Pancreas (tissue), 10 donors: ENCODE results near the gene SART1. TPM values are rescaled to one million over a fixed set of nuclear protein-coding genes. Genes with fewer than 3 reads are reported as not detected.

Experiments
- ATAC-seq, 4 donors: fragments of 200-7000 bp; cut with Tn5 transposase; one replicate each; pipeline versions ENCODE4 v1.8.0 to v1.9.1; 2020; ENCODE audit warnings: mild to moderate bottlenecking in 4 of 4, moderate library complexity in 4 of 4
- DNase-seq, 6 donors: peaks; one replicate each; pipeline ENCODE4 v3.0.0-alpha.2; 2020
- FAIRE-seq: peaks from 2 replicates; lab custom pipeline; 2012; peaks lifted over from hg19 to GRCh38; lab: Jason Lieb, UNC
- H3K27ac ChIP-seq, 4 donors: fragments of 200-600 bp; sonication (generic); 1 replicate in 3 of 4; 2 replicates in 1 of 4; pipeline versions ENCODE4 v1.5.0 to v1.8.0; 2020
- H3K27me3 ChIP-seq, 4 donors: fragments of 200-600 bp; one replicate each; pipeline ENCODE4 v1.8.0; 2021
- H3K36me3 ChIP-seq, 3 donors: fragments of 200-600 bp; sonication (generic) in 1 of 3; one replicate each; pipeline versions ENCODE4 v1.5.0 to v1.8.0; 2020 to 2021
- H3K4me1 ChIP-seq, 3 donors: fragments of 200-600 bp; one replicate each; pipeline ENCODE4 v1.8.0; 2021
- H3K4me3 ChIP-seq, 4 donors: fragments of 200-600 bp; sonication (generic) in 2 of 4; one replicate each; pipeline versions ENCODE4 v1.5.0 to v1.8.0; 2020 to 2021
- H3K9me3 ChIP-seq, 4 donors: fragments of 200-600 bp; one replicate each; pipeline ENCODE4 v1.8.0; 2021
- WGBS, 2 donors: extraction: QIAGEN DNeasy Blood & Tissue Kit; methylation state at CpG; one replicate each; pipeline ENCODE4 v1.1.7; 2013; 5-methylcytosine and 5-hydroxymethylcytosine counted together
- intact Hi-C, 3 donors: fragments of 100-400 bp; cut with DNase I; formaldehyde crosslinking; loops; one replicate each; pipeline versions ENCODE4 v1.11.1 to v1.14.2; 2022
- polyA plus RNA-seq, 2 donors: library from polyadenylated mRNA; stranded (reverse); fragments of 200-250 nt; gene quantifications; one replicate each; pipeline ENCODE4 v1.2.3, GENCODE V29; 2013
- total RNA-seq, 6 donors: library from RNA; stranded (reverse); fragmentation: NEBNext Ultra II Directional in 4 of 6; extraction: Animal tissue kit (Norgen Biotek cat#: 25700) in 4 of 6; gene quantifications; one replicate each; pipeline versions ENCODE4 v1.2.1 to v1.2.4, GENCODE V29; 2021 to 2023
- TF ChIP-seq, protein P1 (sequence below), 4 donors: fragments of 200-600 bp; sonication (generic) in 3 of 4; IDR thresholded peaks; one replicate each; pipeline versions ENCODE4 v1.5.0 to v1.8.0; 2021; ENCODE audit warnings: antibody characterized with exemption in 4 of 4
- donor health status: healthy with polysubstance abuse.
- donor health status: DM: no; HTN: no; CAD: no; lungs with moderate emphysema.
- donor health status: DM: no; HTN: no; CAD: no.
- donor health status: control.
- donor health status: control.
- donor health status: Bipolar disorder and iron deficiency.
- donor health status: DM: yes; HTN: yes; CAD: no.
- donor health status: DM: no; HTN: no; CAD: no.
- donor health status: DM: no; HTN: no; CAD: no.
- donor health status: DM: yes; HTN: yes; CAD: no.

The SART1 gene
- total and polyA plus RNA-seq, 8 donors: 19.2 to 98.5 (median 25.5) TPM

GRCh38 chr11:65952052-65952521 is 9.4 kb upstream of the SART1 start:
- ATAC-seq (no peak), DNase-seq (no peak)
- TF ChIP-seq, protein P1, sequence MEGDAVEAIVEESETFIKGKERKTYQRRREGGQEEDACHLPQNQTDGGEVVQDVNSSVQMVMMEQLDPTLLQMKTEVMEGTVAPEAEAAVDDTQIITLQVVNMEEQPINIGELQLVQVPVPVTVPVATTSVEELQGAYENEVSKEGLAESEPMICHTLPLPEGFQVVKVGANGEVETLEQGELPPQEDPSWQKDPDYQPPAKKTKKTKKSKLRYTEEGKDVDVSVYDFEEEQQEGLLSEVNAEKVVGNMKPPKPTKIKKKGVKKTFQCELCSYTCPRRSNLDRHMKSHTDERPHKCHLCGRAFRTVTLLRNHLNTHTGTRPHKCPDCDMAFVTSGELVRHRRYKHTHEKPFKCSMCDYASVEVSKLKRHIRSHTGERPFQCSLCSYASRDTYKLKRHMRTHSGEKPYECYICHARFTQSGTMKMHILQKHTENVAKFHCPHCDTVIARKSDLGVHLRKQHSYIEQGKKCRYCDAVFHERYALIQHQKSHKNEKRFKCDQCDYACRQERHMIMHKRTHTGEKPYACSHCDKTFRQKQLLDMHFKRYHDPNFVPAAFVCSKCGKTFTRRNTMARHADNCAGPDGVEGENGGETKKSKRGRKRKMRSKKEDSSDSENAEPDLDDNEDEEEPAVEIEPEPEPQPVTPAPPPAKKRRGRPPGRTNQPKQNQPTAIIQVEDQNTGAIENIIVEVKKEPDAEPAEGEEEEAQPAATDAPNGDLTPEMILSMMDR (IDR thresholded peaks at IDR 0.05): no peak

DNA sequence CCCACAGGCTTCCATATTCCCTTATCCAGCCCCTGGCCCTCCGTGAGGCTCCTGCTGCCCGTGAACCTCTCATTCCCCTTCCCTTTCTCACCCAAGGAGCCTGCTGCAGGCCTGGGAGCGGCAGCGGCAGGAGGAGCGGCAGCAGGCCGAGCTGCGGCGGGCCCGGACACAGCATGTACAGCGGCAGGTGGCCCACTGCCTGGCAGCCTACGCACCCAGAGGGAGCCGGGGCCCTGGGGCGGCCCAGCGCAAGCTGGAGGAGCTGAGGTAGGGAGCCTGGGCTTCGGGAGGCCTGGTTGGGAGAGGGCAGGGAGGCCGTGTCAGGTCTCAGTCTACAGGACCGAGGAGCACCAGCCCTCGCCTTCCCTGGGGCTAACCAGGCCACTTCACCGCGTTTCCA is 8.1 kb upstream of the SART1 start:
- intact Hi-C loops: no loop called here
- ATAC-seq: no peak
- DNase-seq: no peak
- Histone ChIP-seq H3K4me1 (no peaks in the 10 kb centered on the region), H3K27ac (no peak overlapping the region), H3K9me3 (no peaks in the 10 kb centered on the region), H3K36me3 (no peaks in the 10 kb centered on the region), H3K4me3 (no peak overlapping the region), H3K27me3 (no peaks in the 10 kb centered on the region)
- TF ChIP-seq, protein P1 (IDR thresholded peaks at IDR 0.05): no peak
- WGBS, 2 donors: 81 to 92% methylated on average over 20 of the region's 20 CpGs
- FAIRE-seq: no peak

More at GRCh38 chr11:65952052-65952521, 9.4 kb upstream of the SART1 start:
- no peak overlapping the region for H3K27ac ChIP-seq
- intact Hi-C loops: no loop called here
- no peak for FAIRE-seq
- WGBS, 2 donors: 15 to 17% methylated on average over 6 of the region's 6 CpGs
- no peak overlapping the region for H3K4me3 ChIP-seq
- no peaks in the 10 kb centered on the region for H3K9me3 ChIP-seq
- H3K4me1 ChIP-seq: no peaks in the 10 kb centered on the region
- H3K36me3 ChIP-seq: no peaks in the 10 kb centered on the region
- H3K27me3 ChIP-seq: no peaks in the 10 kb centered on the region

DNA sequence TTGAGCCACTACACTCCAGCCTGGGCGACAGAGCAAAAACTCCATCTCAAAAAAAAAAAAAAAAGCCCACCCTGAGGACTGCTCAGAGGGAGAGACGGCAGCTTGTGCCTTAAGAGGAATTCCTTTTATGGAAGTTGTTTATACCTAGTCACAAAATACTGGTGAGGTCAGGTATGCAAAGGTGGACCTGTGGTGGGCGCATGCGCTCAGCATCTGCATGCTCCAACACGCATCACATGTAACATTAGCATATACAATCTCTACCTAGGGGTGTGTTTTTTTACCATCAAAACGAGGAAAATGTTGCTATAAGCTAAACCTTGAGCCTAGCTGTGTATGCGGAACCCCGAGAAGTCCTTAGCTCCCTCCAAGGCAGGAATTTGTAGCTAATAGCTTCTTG is 6.8 kb upstream of the SART1 start:
- WGBS, 2 donors: 66 to 69% methylated on average over 8 of the region's 8 CpGs
- Histone ChIP-seq H3K27me3 (no peaks in the 10 kb centered on the region), H3K4me1 (no peaks in the 10 kb centered on the region), H3K27ac (no peak overlapping the region), H3K4me3 (no peak overlapping the region), H3K36me3 (no peaks in the 10 kb centered on the region), H3K9me3 (no peaks in the 10 kb centered on the region)
- intact Hi-C loops: no loop called here
- no peak for ATAC-seq
- no peak for FAIRE-seq
- DNase-seq: no peak
- TF ChIP-seq, protein P1 (IDR thresholded peaks at IDR 0.05): no peak

- WGBS, 2 donors: 48 to 54% methylated on average over 4 of the region's 4 CpGs
Observed at GRCh38 chr11:65958291-65958690, 3.2 kb upstream of the SART1 start.

More at GRCh38 chr11:65958291-65958690, 3.2 kb upstream of the SART1 start:
- H3K4me1 ChIP-seq: peaks cover 9 to 13% (median 10%) of the 10 kb centered on the region in 3 donors
- TF ChIP-seq, protein P1 (IDR thresholded peaks at IDR 0.05): no peak
- H3K27me3 ChIP-seq: no peaks in the 10 kb centered on the region
- no peak overlapping the region for H3K4me3 ChIP-seq
- FAIRE-seq (no peak), DNase-seq (no peak), ATAC-seq (no peak)
- no peak overlapping the region for H3K27ac ChIP-seq
- intact Hi-C loops: no loop called here
- no peaks in the 10 kb centered on the region for H3K9me3 ChIP-seq
- no peaks in the 10 kb centered on the region for H3K36me3 ChIP-seq
